Thoracic aorta (tissue), 2 donors: Measurements from ENCODE around the gene PARVB. TPM values are rescaled to one million over a fixed set of nuclear protein-coding genes. Genes with fewer than 3 reads are reported as not detected.
A peak's percentile ranks its signal among the peaks of the same experiment; 100 is the strongest.

Experiments
- ATAC-seq: fragments of 150-250 bp; one replicate; pipeline ENCODE4 v1.8.0; 2017; ENCODE audit warnings: low read depth; ENCODE audit not compliant: insufficient number of reproducible peaks, low FRiP score
- DNase-seq: peaks from one replicate; pipeline ENCODE4 v3.0.0-alpha.2; 2020; ENCODE audit warnings: low spot score
- H3K27ac ChIP-seq, 2 donors: fragments of 200-600 bp; sonication (generic); 1 replicate in 1 of 2; 2 replicates in 1 of 2; pipeline ENCODE4 v1.5.1; 2016; ENCODE audit warnings: mild to moderate bottlenecking in 2 of 2, moderate library complexity in 2 of 2
- H3K27me3 ChIP-seq: fragments of 200-600 bp; sonication (generic); replicated peaks from 2 replicates; pipeline ENCODE4 v1.6.0; 2016; ENCODE audit warnings: mild to moderate bottlenecking; ENCODE audit not compliant: insufficient read depth
- H3K36me3 ChIP-seq: fragments of 200-600 bp; sonication (generic); one replicate; pipeline ENCODE4 v1.5.1; 2016
- H3K4me1 ChIP-seq, 2 donors: fragments of 200-600 bp; sonication (generic); 1 replicate in 1 of 2; 2 replicates in 1 of 2; pipeline versions ENCODE4 v1.5.1 to v1.6.0; 2016; ENCODE audit warnings: low read depth in 2 of 2, mild to moderate bottlenecking in 1 of 2; ENCODE audit not compliant: control insufficient read depth in 1 of 2
- H3K4me3 ChIP-seq: fragments of 200-600 bp; sonication (generic); 2 replicates; pipeline ENCODE4 v1.5.1; 2016; ENCODE audit warnings: mild to moderate bottlenecking
- H3K9me3 ChIP-seq: fragments of 200-600 bp; sonication (generic); 2 replicates; pipeline ENCODE4 v1.5.1; 2016
- total RNA-seq, 2 donors: library from RNA; depleted of rRNA; stranded (reverse); fragments of >200 nt; gene quantifications; one replicate each; pipeline versions ENCODE4 v1.1.0 to v1.2.3, GENCODE V29; 2016
- TF ChIP-seq, protein P1 (sequence below): fragments of 200-600 bp; sonication (generic); IDR thresholded peaks from one replicate; pipeline ENCODE4 v1.5.1; 2019; ENCODE audit warnings: antibody characterized with exemption

PARVB gene
- total RNA-seq, 2 donors from 2014 or later: 15.3 to 17.2 TPM

DNA sequence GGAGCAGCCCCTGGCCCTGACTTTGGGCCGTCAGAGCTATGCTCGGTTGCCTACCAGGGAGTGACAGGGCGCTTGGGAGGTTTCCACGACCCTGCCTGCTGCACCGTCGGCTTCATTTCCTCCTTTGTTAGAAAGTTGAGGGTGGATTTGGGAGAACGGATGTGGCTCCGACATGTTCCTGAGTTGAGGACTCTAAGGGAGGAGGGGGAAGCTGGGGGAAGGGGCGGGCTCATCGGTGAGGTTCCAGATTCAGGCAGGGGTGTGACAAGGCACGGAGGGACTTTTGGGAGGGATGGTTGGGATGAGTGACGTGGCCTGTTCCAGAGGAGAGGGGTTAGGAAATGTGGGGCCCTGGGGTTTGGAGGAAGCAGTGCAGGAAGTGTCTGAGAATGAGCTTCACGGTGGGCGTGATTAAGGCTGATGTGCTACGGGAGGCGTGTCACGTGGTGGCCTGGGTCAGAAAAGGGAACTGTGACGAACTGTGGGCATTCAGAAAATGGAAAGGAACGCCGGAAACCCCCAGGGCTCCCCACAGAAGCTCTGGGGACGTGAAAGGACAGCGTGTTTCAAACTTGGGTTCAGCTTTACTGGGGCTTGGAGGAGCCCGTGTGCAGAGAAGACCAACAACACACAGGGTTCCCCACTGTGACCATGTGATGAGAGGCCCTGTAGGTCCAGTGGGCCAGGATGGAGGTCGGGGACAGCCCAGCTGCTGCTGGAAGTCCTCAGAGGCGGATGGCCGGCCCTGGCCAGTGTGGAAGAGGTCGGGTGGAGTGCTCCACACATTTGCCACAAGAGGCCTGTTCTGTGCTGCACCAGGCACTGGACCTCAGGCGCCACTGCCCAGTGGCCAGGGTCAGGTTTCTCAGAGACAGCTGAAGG is 2.8 kb downstream of the PARVB start:
- H3K4me1 ChIP-seq: no peaks in the 10 kb centered on the region
- H3K9me3 ChIP-seq: no peaks in the 10 kb centered on the region
- TF ChIP-seq, protein P1, sequence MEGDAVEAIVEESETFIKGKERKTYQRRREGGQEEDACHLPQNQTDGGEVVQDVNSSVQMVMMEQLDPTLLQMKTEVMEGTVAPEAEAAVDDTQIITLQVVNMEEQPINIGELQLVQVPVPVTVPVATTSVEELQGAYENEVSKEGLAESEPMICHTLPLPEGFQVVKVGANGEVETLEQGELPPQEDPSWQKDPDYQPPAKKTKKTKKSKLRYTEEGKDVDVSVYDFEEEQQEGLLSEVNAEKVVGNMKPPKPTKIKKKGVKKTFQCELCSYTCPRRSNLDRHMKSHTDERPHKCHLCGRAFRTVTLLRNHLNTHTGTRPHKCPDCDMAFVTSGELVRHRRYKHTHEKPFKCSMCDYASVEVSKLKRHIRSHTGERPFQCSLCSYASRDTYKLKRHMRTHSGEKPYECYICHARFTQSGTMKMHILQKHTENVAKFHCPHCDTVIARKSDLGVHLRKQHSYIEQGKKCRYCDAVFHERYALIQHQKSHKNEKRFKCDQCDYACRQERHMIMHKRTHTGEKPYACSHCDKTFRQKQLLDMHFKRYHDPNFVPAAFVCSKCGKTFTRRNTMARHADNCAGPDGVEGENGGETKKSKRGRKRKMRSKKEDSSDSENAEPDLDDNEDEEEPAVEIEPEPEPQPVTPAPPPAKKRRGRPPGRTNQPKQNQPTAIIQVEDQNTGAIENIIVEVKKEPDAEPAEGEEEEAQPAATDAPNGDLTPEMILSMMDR: no peak
- peak overlapping the region; percentile 40 for H3K4me3 ChIP-seq
- ATAC-seq: peak; percentile 57
- H3K27ac ChIP-seq: peak overlapping the region in 1 of 2 donors; percentile 56
- no peaks in the 10 kb centered on the region for H3K27me3 ChIP-seq
- H3K36me3 ChIP-seq: no peaks in the 10 kb centered on the region
- peak; percentile 37 for DNase-seq

DNA sequence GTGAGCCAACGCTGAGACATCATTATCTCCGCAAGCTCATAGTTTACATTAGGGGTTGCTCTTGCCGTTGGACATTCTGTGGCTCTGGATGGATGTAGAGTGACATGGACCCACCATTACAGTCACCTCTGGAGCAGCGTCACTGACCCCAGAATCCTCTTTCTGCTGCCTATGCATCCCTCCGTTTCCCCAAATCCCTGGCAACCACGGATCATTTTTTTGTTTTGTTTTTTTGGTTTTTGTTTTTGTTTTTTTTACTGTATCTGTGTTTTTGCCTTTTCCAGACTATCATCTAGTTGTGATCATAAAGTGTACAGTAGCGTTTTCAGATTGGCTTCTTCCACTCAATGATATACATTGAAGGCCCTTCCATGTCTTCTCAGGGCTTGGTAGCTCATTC is 4.0 kb downstream of the PARVB start:
- Histone ChIP-seq H3K36me3 (no peaks in the 10 kb centered on the region), H3K4me3 (no peak overlapping the region), H3K27me3 (no peaks in the 10 kb centered on the region), H3K27ac (no peak overlapping the region), H3K9me3 (no peaks in the 10 kb centered on the region), H3K4me1 (no peaks in the 10 kb centered on the region)
- no peak for ATAC-seq
- DNase-seq: no peak
- TF ChIP-seq, protein P1: no peak

DNA sequence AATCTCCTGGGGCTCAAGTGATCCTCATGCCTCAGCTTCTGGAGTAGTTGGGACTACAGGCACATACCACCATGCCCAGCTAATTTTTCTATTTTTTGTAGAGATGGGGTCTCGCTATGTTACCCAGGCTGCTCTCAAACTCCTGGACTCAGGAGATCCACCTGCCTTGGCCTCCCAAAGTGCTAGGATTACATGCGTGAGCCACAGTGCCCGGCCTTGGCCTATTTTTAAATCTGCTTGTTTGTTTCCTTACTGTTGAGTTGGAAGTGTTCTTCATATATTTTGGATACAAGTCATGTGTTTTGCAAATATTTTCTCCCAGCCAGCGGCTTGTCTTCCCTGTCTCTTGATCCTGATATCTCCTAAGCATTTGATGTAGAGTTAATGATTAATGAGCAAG is 5.0 kb downstream of the PARVB start:
- Histone ChIP-seq H3K36me3 (no peaks in the 10 kb centered on the region), H3K9me3 (no peaks in the 10 kb centered on the region), H3K4me1 (no peaks in the 10 kb centered on the region), H3K27ac (no peak overlapping the region), H3K27me3 (no peaks in the 10 kb centered on the region), H3K4me3 (no peak overlapping the region)
- DNase-seq (no peak), ATAC-seq (no peak)
- TF ChIP-seq, protein P1: no peak

DNA sequence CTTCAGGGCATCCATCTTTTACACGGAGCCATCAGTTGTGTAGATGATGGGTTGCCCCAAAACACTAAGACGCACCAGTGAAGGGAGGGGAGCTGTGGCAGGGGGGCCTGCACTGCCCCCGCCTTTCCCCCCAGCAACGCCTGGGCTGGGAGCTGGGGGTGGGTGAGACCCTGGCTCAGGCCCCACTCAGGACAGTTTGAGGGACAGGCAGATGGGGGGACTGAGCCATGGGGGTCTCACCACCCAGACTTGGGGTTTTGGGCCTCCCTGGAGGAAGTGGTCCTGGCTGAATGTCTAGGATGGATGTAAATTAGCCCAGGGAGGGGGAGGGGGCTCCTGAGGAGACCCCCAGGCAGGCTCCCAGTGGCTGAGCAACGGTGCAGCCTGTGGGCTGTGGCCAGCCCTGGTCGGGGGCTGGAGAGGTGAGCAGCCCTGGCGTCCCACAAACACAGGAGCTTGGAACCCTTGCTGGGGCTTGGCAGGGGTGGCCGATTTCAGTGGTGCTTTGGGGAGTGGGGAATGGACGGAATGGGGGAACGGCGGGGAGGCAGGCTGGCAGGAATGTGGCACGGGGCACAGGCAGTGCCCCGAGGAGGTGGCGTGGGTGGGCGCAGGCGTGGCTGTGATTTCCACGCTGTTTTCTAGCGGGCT is 6.1 kb downstream of the PARVB start:
- Histone ChIP-seq H3K9me3 (no peaks in the 10 kb centered on the region), H3K27ac (no peak overlapping the region), H3K27me3 (no peaks in the 10 kb centered on the region), H3K4me3 (no peak overlapping the region), H3K36me3 (no peaks in the 10 kb centered on the region), H3K4me1 (no peaks in the 10 kb centered on the region)
- TF ChIP-seq, protein P1: no peak
- no peak for DNase-seq
- ATAC-seq: no peak

DNA sequence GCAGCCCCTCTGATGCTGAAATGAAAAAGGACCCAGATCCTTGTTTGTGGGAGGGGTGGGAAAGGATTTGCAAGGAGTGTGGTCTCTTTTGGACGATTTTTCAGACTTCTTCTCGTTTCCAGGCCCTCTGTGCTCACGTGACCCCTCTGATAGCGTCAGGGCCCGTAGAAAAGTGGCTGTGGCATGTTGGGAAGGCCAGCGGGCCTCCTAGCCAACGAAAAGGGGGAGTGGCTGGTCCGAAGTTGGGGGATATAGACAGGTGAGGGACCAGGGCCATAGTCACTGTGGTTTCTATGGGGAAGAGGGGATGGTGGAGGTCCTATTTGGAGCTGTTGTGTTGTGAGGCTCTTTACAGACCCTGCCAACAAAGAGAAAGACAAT is 6.6 kb downstream of the PARVB start:
- H3K36me3 ChIP-seq: no peaks in the 10 kb centered on the region
- no peak overlapping the region for H3K27ac ChIP-seq
- no peaks in the 10 kb centered on the region for H3K9me3 ChIP-seq
- no peaks in the 10 kb centered on the region for H3K4me1 ChIP-seq
- H3K27me3 ChIP-seq: no peaks in the 10 kb centered on the region
- no peak overlapping the region for H3K4me3 ChIP-seq
- DNase-seq: no peak
- TF ChIP-seq, protein P1: no peak
- ATAC-seq: no peak
